ENCODE measurements around the gene FAR2.

- TF ChIP-seq CTCF (conservative IDR thresholded peaks at IDR 0.05 in 1 of 2, IDR thresholded peaks at IDR 0.05 in 1 of 2; ENCODE audit: low read depth in 1 of 2, low read length in 2 of 2) (no peak), EZH2 (IDR thresholded peaks at IDR 0.05; ENCODE audit: low read length, missing control alignments) (no peak)
These were observed 126.8 kb downstream of the FAR2 start for GRCh38 chr12:29275834-29276233.

All from fibroblast of lung (primary cell).